GM10248 (cell line): ENCODE measurements around the gene ASB4.
A peak's percentile ranks its signal among the peaks of the same experiment; 100 is the strongest.

ENCODE experiments used
- CTCF ChIA-PET: fragments of 300-600 bp; sonication (Branson Sonifier 250); formaldehyde crosslinking; extraction: SDS; loops from one replicate; lab custom pipeline; 2021; ENCODE audit warnings: antibody characterized with exemption; lab: Yijun Ruan, JAX
- POLR2A ChIA-PET: fragments of 350-650 bp; sonication (Branson Sonifier 250); formaldehyde crosslinking; extraction: SDS; loops from one replicate; lab custom pipeline; 2020; ENCODE audit warnings: antibody characterized with exemption; lab: Yijun Ruan, JAX
- DNase-seq: peaks from one replicate; pipeline ENCODE4 v3.0.0; 2012; ENCODE audit errors: extremely low spot score
- CTCF ChIP-seq: IDR thresholded peaks from 2 replicates; pipeline ENCODE4 v1.5.1; 2012; ENCODE audit warnings: mild to moderate bottlenecking, low read depth; ENCODE audit errors: extremely low read depth, missing control alignments, control extremely low read depth

ASB4 gene

GRCh38 chr7:95537468-95537867, 51.7 kb downstream of the ASB4 start:
- DNase-seq = no peak
- ChIA-PET POLR2A (no interaction called here), CTCF (interaction anchor here (1.0 kb wide), 1 partner anchor 11 kb away, joined by 5 read pairs; no protein-coding TSS in a partner anchor)
- TF ChIP-seq CTCF = no peak

GRCh38 chr7:95539426-95539825, 53.7 kb downstream of the ASB4 start:
- no peak for DNase-seq
- TF ChIP-seq CTCF = no peak
- ChIA-PET POLR2A (no interaction called here), CTCF (interaction anchor here (0.9 to 2.1 kb wide), 6 partner anchors 8 to 150 kb away, joined by 3 to 6 read pairs (median 3); no protein-coding TSS in a partner anchor)

GRCh38 chr7:95540366-95540765, 54.6 kb downstream of the ASB4 start:
- DNase-seq = no peak
- POLR2A ChIA-PET = no interaction called here
- no peak for TF ChIP-seq CTCF
- CTCF ChIA-PET = interaction anchor here (0.9 to 3.5 kb wide), 6 partner anchors 8 to 150 kb away, joined by 3 to 11 read pairs (median 4); no protein-coding TSS in a partner anchor

- no peak for DNase-seq
- TF ChIP-seq CTCF = no peak
- ChIA-PET POLR2A (no interaction called here), CTCF (interaction anchor here (0.7 to 3.5 kb wide), 6 partner anchors 12 to 144 kb away, joined by 3 to 17 read pairs (median 6); no protein-coding TSS in a partner anchor)
Measured at GRCh38 chr7:95543312-95543711, 57.6 kb downstream of the ASB4 start.

GRCh38 chr7:95544171-95544570, 58.4 kb downstream of the ASB4 start:
- ChIA-PET CTCF (interaction anchor here (1.1 to 3.3 kb wide), 9 partner anchors 9 to 148 kb away, joined by 3 to 18 read pairs (median 6); no protein-coding TSS in a partner anchor), POLR2A (no interaction called here)
- no peak for DNase-seq
- TF ChIP-seq CTCF = no peak

- POLR2A ChIA-PET = interaction anchor here (0.9 kb wide), 1 partner anchor 141 kb away, joined by 6 read pairs; no protein-coding TSS in a partner anchor
- CTCF ChIA-PET = interaction anchor here (0.8 to 3.3 kb wide), 8 partner anchors 10 to 147 kb away, joined by 3 to 18 read pairs (median 6); no protein-coding TSS in a partner anchor
- TF ChIP-seq CTCF = peak; percentile 31
Measured at GRCh38 chr7:95545007-95545615, 59.4 kb downstream of the ASB4 start.

More at GRCh38 chr7:95545007-95545615, 59.4 kb downstream of the ASB4 start:
- DNase-seq = no peak
